ENCODE results near the gene PIM2. TPM values are rescaled to one million over a fixed set of nuclear protein-coding genes. Genes with fewer than 3 reads are reported as not detected.

The PIM2 gene
- total RNA-seq, 4 donors from 2014 or later = 4.7 to 7.4 (median 7.0) TPM

GRCh38 chrX:48909703-48910294 lies 9.0 kb downstream of the PIM2 start:
- TF ChIP-seq POLR2AphosphoS5 (IDR thresholded peaks at IDR 0.05) (no peak), EP300 (IDR thresholded peaks at IDR 0.05) (no peak), CTCF (IDR thresholded peaks at IDR 0.05) (no peak), POLR2A (IDR thresholded peaks at IDR 0.05) (no peak)
- Histone ChIP-seq H3K27me3 (no peaks in the 10 kb centered on the region), H3K9me3 (no peaks in the 10 kb centered on the region), H3K36me3 (peaks cover 0 to 41% of the 10 kb centered on the region in 2 donors), H3K27ac (no peak overlapping the region), H3K4me1 (peaks cover 0 to 21% (median 0%) of the 10 kb centered on the region in 3 donors), H3K4me3 (no peak overlapping the region)
- WGBS, 2 donors (ENCODE audit: low coverage in 1 of 2) = 80% methylated on average over 3 of the region's 17 CpGs; no CpG with 5 or more reads in 1 of the 2 donors
- no peak for ATAC-seq

GRCh38 chrX:48908600-48908999 lies 10.2 kb downstream of the PIM2 start:
- TF ChIP-seq EP300 (IDR thresholded peaks at IDR 0.05) = no peak
- no peak for ATAC-seq
- Histone ChIP-seq H3K4me1 (peaks cover 0 to 21% (median 0%) of the 10 kb centered on the region in 3 donors), H3K27ac (no peak overlapping the region), H3K4me3 (no peak overlapping the region), H3K9me3 (no peaks in the 10 kb centered on the region), H3K27me3 (no peaks in the 10 kb centered on the region), H3K36me3 (peaks cover 0 to 39% of the 10 kb centered on the region in 2 donors)
- WGBS, 2 donors (ENCODE audit: low coverage in 1 of 2) = no CpG with 5 or more reads among the region's 1 CpG

GRCh38 chrX:48905090-48905790 lies 13.6 kb downstream of the PIM2 start:
- 84% methylated on average over 5 of the region's 20 CpGs; no CpG with 5 or more reads in 1 of the 2 donors for WGBS, 2 donors (ENCODE audit: low coverage in 1 of 2)
- H3K9me3 ChIP-seq = no peaks in the 10 kb centered on the region
- H3K4me1 ChIP-seq = peaks cover 0 to 4% (median 0%) of the 10 kb centered on the region in 3 donors
- TF ChIP-seq CTCF (IDR thresholded peaks at IDR 0.05) = no peak
- no peak for TF ChIP-seq POLR2A (IDR thresholded peaks at IDR 0.05)
- no peak for TF ChIP-seq EP300 (IDR thresholded peaks at IDR 0.05)
- no peak for TF ChIP-seq POLR2AphosphoS5 (IDR thresholded peaks at IDR 0.05)
- H3K36me3 ChIP-seq = peaks cover 0 to 69% of the 10 kb centered on the region in 2 donors
- H3K4me3 ChIP-seq = no peak overlapping the region
- no peak for ATAC-seq
- no peak overlapping the region for H3K27ac ChIP-seq
- H3K27me3 ChIP-seq = no peaks in the 10 kb centered on the region

- Histone ChIP-seq H3K27ac (no peak overlapping the region), H3K4me3 (no peak overlapping the region), H3K4me1 (peaks cover 0 to 3% (median 0%) of the 10 kb centered on the region in 3 donors), H3K9me3 (no peaks in the 10 kb centered on the region), H3K27me3 (no peaks in the 10 kb centered on the region), H3K36me3 (peaks cover 0 to 68% of the 10 kb centered on the region in 2 donors)
- TF ChIP-seq CTCF (IDR thresholded peaks at IDR 0.05) (no peak), EP300 (IDR thresholded peaks at IDR 0.05) (no peak), POLR2A (IDR thresholded peaks at IDR 0.05) (no peak), POLR2AphosphoS5 (IDR thresholded peaks at IDR 0.05) (no peak)
- WGBS, 2 donors (ENCODE audit: low coverage in 1 of 2) = 46% methylated on average over 3 of the region's 14 CpGs; no CpG with 5 or more reads in 1 of the 2 donors
- ATAC-seq = no peak
Measured at GRCh38 chrX:48904626-48905025, 14.2 kb downstream of the PIM2 start.

GRCh38 chrX:48904180-48904579 lies 14.6 kb downstream of the PIM2 start:
- peaks cover 0 to 64% of the 10 kb centered on the region in 2 donors for H3K36me3 ChIP-seq
- ATAC-seq = no peak

More at GRCh38 chrX:48904180-48904579, 14.6 kb downstream of the PIM2 start:
- Histone ChIP-seq H3K9me3 (no peaks in the 10 kb centered on the region), H3K4me3 (no peak overlapping the region), H3K27me3 (no peaks in the 10 kb centered on the region), H3K4me1 (peaks cover 0 to 8% (median 0%) of the 10 kb centered on the region in 3 donors), H3K27ac (no peak overlapping the region)
- 80 to 92% methylated on average over 2 to 6 of the region's 8 CpGs for WGBS, 2 donors (ENCODE audit: low coverage in 1 of 2)
- TF ChIP-seq EP300 (IDR thresholded peaks at IDR 0.05) = no peak
- no peak for TF ChIP-seq CTCF (IDR thresholded peaks at IDR 0.05)
- no peak for TF ChIP-seq POLR2AphosphoS5 (IDR thresholded peaks at IDR 0.05)
- no peak for TF ChIP-seq POLR2A (IDR thresholded peaks at IDR 0.05)

Data from gastroesophageal sphincter (tissue), 4 donors.